Epithelial cell of esophagus (primary cell): ENCODE results near the gene ZNF182.
A peak's percentile ranks its signal among the peaks of the same experiment; 100 is the strongest.
"Not testable (repeated sequence)": the region's sequence is repeated elsewhere in the genome, so short reads cannot be mapped to it uniquely, and the experiment has no call there.

Source experiments
- DNase-seq: peaks from one replicate; pipeline ENCODE4 v3.0.0; 2010; ENCODE audit warnings: low read depth
- H3K4me3 ChIP-seq: 2 replicates; pipeline ENCODE4 v1.5.1; 2011; ENCODE audit warnings: mild to moderate bottlenecking, low read length, control low read depth
- TF ChIP-seq, protein P1 (sequence below): IDR thresholded peaks from 2 replicates; pipeline ENCODE4 v1.5.1; 2011; ENCODE audit warnings: low read depth, mild to moderate bottlenecking, low read length, control low read depth, inconsistent platforms; ENCODE audit not compliant: insufficient read depth; ENCODE audit errors: missing control alignments

The ZNF182 gene

DNA sequence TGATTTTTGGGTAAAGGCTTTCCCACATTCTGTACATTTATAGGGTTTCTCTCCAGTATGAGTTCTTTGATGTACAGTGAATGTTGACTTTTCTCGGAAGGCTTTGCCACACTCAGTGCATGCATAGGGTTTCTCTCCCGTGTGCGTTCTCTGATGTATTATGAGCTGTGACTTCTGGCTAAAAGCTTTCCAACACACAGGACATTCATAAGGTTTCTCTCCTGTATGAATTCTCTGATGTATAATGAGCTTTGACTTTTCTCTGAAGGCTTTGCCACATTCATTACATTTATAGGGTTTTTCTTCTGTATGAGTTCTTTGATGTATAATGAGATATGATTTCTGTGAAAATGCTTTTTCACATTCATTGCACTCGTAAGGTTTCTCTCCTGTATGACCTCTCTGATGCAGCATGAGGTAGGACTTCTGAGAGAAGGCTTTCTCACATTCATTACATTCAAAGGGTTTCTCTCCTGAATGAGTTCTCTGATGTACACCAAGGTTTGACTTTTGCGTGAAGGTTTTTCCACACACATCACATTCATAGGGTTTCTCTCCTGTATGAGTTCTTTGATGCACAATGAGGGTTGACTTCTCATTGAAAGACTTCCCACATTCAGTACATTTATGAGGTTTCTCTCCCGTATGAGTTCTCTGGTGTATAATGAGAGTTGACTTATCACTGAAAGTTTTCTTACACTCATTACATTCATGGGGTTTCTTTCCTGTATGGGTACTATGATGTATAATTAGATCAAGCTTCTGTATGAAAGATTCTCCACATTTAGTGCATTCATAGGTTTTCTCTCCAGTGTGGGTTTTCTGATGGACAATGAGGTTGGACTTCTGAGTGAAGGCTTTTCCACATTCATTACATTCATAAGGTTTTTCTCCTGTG lies 27.3 kb downstream of the ZNF182 start:
- no peak for DNase-seq
- H3K4me3 ChIP-seq = no peak overlapping the region

DNA sequence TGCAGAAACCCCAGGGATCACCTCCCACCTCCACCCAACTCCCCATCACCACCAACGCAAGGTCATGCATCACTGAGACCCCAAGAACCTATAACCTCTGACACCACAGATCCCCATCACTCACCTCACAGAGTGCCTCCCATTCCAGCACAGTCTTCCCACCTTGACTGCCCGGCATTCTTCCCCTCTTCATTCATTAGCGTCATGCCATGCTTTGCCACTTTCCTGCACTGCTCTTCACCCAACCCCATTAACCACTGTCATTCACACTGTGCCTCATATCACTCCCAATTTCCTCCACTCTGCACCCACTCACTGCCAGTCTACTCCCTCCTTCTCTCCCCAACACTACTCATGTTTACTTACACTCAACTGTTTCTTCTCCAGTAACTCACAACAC lies 30.6 kb downstream of the ZNF182 start:
- TF ChIP-seq, protein P1, sequence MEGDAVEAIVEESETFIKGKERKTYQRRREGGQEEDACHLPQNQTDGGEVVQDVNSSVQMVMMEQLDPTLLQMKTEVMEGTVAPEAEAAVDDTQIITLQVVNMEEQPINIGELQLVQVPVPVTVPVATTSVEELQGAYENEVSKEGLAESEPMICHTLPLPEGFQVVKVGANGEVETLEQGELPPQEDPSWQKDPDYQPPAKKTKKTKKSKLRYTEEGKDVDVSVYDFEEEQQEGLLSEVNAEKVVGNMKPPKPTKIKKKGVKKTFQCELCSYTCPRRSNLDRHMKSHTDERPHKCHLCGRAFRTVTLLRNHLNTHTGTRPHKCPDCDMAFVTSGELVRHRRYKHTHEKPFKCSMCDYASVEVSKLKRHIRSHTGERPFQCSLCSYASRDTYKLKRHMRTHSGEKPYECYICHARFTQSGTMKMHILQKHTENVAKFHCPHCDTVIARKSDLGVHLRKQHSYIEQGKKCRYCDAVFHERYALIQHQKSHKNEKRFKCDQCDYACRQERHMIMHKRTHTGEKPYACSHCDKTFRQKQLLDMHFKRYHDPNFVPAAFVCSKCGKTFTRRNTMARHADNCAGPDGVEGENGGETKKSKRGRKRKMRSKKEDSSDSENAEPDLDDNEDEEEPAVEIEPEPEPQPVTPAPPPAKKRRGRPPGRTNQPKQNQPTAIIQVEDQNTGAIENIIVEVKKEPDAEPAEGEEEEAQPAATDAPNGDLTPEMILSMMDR = no peak
- no peak overlapping the region for H3K4me3 ChIP-seq
- no peak for DNase-seq

More for the DNA sequence above, 27.3 kb downstream of the ZNF182 start:
- TF ChIP-seq, protein P1 = no peak

DNA sequence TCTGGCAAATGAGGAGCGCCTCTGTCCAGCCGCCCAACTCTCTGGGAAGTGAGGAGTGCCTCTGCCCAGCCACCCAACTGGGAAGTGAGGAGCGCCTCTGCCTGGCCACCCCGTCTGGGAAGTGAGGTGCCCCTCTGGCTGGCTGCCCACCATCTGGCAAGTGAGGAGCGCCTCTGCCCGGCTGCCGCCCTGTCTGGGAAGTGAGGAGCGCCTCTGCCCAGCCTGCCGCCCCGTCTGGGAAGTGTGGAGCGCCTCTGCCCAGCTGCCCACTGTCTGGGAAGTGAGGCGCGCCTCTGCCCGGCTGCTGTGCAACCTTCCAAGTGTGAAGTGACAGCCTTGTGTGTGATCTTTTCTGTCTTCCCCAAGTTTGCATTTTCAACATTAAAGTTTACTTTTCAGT lies 38.3 kb downstream of the ZNF182 start:
- not testable (repeated sequence) for DNase-seq

DNA sequence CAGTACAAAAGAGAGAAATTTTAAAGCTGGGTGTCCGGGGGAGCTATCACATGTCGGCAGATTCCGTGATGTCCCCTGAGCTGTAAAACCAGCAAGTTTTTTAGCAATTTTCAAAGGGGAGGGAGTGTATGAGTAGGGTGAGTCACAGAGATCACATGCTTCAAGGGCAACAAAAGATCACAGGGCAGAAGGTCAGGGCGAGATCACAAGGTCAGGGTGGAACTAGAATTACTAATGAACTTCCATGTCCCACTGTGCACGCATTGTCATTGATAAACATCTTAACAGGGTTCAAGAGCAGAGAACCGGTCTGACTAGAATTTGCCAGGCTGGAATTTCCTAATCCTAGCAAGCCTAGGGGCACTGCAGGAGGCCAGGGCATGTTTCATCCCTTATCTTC lies 42.0 kb downstream of the ZNF182 start:
- H3K4me3 ChIP-seq, DNase-seq: not testable (repeated sequence)

More for the DNA sequence above, 38.3 kb downstream of the ZNF182 start:
- not testable (repeated sequence) for H3K4me3 ChIP-seq

DNA sequence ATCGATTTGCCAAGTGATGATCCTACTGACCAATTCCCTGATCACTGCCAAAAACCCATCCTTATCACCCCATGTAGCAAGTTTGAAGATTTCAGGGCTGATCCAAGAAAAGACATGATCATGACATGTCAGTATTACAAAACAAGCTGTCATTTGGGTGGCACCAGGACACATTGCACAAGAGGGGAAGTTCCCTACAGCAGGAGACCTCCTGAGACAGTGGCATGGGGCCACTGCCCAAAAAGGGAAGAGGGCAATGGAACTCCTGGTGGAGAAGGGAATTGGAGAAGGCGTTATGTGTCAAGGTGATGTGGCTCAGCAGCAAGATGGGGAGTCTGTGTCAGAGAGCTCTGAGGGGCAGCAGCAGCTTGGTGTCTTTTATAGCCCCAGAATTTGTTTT lies 43.4 kb downstream of the ZNF182 start:
- DNase-seq = no peak
- TF ChIP-seq, protein P1 = no peak

DNA sequence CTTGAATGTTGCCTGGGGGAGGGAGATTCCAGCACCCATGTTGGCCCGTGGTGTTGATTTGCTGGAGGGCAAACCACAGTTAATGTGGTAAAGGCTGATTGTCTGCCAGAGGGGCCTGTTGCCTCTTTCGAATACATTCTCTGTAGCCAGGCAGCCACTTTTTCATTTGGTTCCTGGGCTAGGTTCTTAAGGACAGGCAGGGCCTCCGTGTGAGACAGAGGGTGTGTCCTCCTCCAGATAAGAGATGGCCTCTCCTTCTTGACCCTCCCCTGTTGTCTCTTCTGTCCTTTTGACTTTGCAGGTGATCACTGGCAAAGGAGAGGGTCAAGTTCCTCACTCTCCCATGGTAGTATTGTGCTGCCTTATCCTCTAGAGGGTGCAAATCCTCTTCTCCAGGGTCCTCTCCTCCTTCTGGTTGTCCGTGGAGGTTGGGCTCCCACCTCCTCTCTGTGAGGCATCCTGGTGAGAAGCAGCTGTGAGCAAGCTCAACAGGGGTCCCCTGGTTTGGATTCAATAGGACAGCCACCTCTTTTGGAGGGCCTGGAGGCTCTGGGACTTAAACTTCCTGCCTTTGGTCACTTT lies 44.9 kb downstream of the ZNF182 start:
- TF ChIP-seq, protein P1 = no peak
- DNase-seq = peak; percentile 1
- H3K4me3 ChIP-seq = no peak overlapping the region

More for the DNA sequence above, 43.4 kb downstream of the ZNF182 start:
- no peak overlapping the region for H3K4me3 ChIP-seq

DNA sequence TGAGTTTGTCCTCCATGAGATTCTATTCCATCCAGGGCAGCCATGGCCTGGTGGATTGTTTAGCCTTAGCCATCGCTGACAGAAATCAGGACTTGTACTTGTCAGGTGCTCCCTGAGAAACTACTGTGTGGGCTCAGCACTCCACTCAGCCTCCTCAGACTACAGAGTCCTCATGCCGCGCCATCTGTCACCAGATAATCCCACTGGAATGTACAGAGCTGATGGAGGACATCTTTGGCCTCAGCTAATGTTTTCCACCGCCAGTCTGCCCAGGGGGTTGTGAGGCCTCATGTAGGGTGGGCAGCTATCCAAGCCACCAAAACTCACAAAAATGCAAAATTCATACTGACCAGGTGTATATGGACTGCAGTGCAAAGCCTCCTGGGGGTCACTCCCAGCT lies 45.6 kb downstream of the ZNF182 start:
- not testable (repeated sequence) for DNase-seq, H3K4me3 ChIP-seq

DNA sequence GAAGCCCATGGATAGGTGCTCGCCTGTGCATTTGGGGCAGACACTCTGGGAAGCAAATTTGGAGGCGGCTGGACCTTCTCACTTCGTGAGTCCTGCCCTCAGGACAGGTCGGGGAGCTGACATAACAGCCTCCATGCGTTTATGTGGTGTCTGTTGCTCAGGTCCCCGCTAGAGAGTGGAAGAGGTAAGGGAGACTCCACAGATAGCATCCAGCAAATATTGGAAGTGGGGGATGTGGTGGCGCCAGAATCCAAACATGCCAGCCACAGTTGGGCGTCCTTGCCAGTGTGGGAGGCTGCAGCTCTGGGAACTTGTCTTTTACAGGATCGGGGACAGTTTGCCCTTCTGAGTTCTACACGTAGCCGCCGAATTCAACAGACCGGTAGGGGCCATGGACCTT lies 47.8 kb downstream of the ZNF182 start:
- DNase-seq = no peak
- H3K4me3 ChIP-seq = no peak overlapping the region
- TF ChIP-seq, protein P1 = no peak

DNA sequence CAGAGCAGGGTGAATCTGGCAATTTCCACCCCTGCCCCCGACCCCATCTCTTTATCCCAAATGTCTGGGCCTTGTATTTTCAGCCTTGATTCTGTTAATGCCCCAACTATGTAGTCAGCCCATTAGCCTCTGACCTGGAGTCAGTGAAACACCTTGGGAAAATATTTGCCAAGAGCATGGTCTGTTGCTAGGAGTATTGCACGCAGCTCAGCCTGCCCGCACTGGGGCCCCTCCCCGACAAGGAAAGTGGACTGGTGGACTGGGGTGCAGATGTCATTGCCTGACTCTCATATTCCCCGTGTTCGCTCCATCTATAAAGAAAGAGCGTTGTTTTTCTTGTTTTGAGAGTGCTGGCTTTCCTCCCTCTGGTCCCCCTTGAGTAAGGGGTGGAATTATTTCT lies 48.5 kb downstream of the ZNF182 start:
- not testable (repeated sequence) for H3K4me3 ChIP-seq, DNase-seq
